Liver (tissue), 9 donors: ENCODE data around the gene AJAP1. TPM values are rescaled to one million over a fixed set of nuclear protein-coding genes. Genes with fewer than 3 reads are reported as not detected.

Experiments used
- DNase-seq: peaks from one replicate; pipeline ENCODE4 v3.0.0-alpha.2; 2017; ENCODE audit warnings: low spot score
- H3K27ac ChIP-seq, 2 donors: one replicate each; pipeline ENCODE4 v1.7.0; 2013; ENCODE audit warnings: inconsistent platforms in 2 of 2, low read length in 2 of 2, control low read depth in 1 of 2, low read depth in 1 of 2, mild to moderate bottlenecking in 1 of 2
- H3K27me3 ChIP-seq, 4 donors: one replicate each; pipeline versions ENCODE4 v1.6.1 to v1.7.0; 2013; ENCODE audit warnings: low read length in 3 of 4, inconsistent platforms in 1 of 4, mild to moderate bottlenecking in 1 of 4, moderate library complexity in 1 of 4; ENCODE audit not compliant: control insufficient read depth in 4 of 4, insufficient read depth in 4 of 4
- H3K36me3 ChIP-seq, 4 donors: one replicate each; pipeline versions ENCODE4 v1.6.1 to v1.7.0; 2013; ENCODE audit warnings: low read length in 3 of 4, mild to moderate bottlenecking in 3 of 4, low read depth in 1 of 4, moderate library complexity in 1 of 4; ENCODE audit not compliant: control insufficient read depth in 4 of 4, insufficient read depth in 3 of 4
- H3K4me1 ChIP-seq, 4 donors: one replicate each; pipeline versions ENCODE4 v1.6.1 to v1.7.0; 2013; ENCODE audit warnings: low read length in 3 of 4, mild to moderate bottlenecking in 3 of 4, moderate library complexity in 1 of 4; ENCODE audit not compliant: control insufficient read depth in 4 of 4, insufficient read depth in 4 of 4
- H3K4me3 ChIP-seq, 3 donors: one replicate each; pipeline versions ENCODE4 v1.6.1 to v1.7.0; 2013; ENCODE audit warnings: low read length in 3 of 3, control low read depth in 1 of 3, low read depth in 1 of 3, mild to moderate bottlenecking in 1 of 3
- H3K9ac ChIP-seq, 2 donors: one replicate each; pipeline ENCODE4 v1.7.0; 2013; ENCODE audit warnings: low read length in 2 of 2, mild to moderate bottlenecking in 2 of 2, moderate library complexity in 2 of 2, control low read depth in 1 of 2, low read depth in 1 of 2
- H3K9me3 ChIP-seq, 4 donors: one replicate each; pipeline versions ENCODE4 v1.6.1 to v1.7.0; 2013; ENCODE audit warnings: low read length in 3 of 4; ENCODE audit not compliant: control insufficient read depth in 4 of 4
- EGR1 ChIP-seq, 2 donors: IDR thresholded peaks; 2 replicates each; pipeline ENCODE4 v1.6.1; 2016 to 2018; ENCODE audit warnings: antibody characterized with exemption in 2 of 2, low read depth in 2 of 2
- FOXA1 ChIP-seq: IDR thresholded peaks from 2 replicates; pipeline ENCODE4 v1.6.1; 2016; ENCODE audit warnings: antibody characterized with exemption
- GABPA ChIP-seq, 2 donors: IDR thresholded peaks in 1 of 2; conservative IDR thresholded peaks in 1 of 2; 2 replicates each; pipeline ENCODE4 v1.6.1; 2016; ENCODE audit warnings: antibody characterized with exemption in 2 of 2, mild to moderate bottlenecking in 1 of 2, moderate library complexity in 1 of 2
- HNF4A ChIP-seq, 2 donors: conservative IDR thresholded peaks; 2 replicates each; pipeline ENCODE4 v1.6.1; 2016; ENCODE audit warnings: antibody characterized with exemption in 2 of 2, mild to moderate bottlenecking in 2 of 2
- HNF4G ChIP-seq: IDR thresholded peaks from 2 replicates; pipeline ENCODE4 v1.6.1; 2016; ENCODE audit warnings: antibody characterized with exemption
- NR2F2 ChIP-seq: IDR thresholded peaks from 2 replicates; pipeline ENCODE4 v1.6.1; 2016; ENCODE audit warnings: antibody characterized with exemption
- RAD21 ChIP-seq, 2 donors: IDR thresholded peaks; 2 replicates each; pipeline ENCODE4 v1.6.1; 2016; ENCODE audit warnings: antibody characterized with exemption in 2 of 2, mild to moderate bottlenecking in 2 of 2
- SP1 ChIP-seq: IDR thresholded peaks from 2 replicates; pipeline ENCODE4 v1.6.1; 2018; ENCODE audit warnings: antibody characterized with exemption, mild to moderate bottlenecking
- TAF1 ChIP-seq: conservative IDR thresholded peaks from 2 replicates; pipeline ENCODE4 v1.6.1; 2016; ENCODE audit warnings: antibody characterized with exemption, mild to moderate bottlenecking
- YY1 ChIP-seq: IDR thresholded peaks from 2 replicates; pipeline ENCODE4 v1.6.1; 2016; ENCODE audit warnings: antibody characterized with exemption, mild to moderate bottlenecking
- WGBS: extraction: QIAGEN DNeasy Blood & Tissue Kit; methylation state at CpG from one replicate; pipeline ENCODE4 v1.1.7; 2013; 5-methylcytosine and 5-hydroxymethylcytosine counted together
- polyA plus RNA-seq, 2 donors: library from polyadenylated mRNA; stranded (reverse) in 1 of 2; unstranded in 1 of 2; fragments of 200-250 nt in 1 of 2; fragments of >200 nt in 1 of 2; fragmentation: Nextera tagmentation in 1 of 2; extraction: Ambion mirVana in 1 of 2; gene quantifications; one replicate each; pipeline versions ENCODE4 v1.2.1 to v1.2.3, GENCODE V29; 2013 to 2015
- total RNA-seq, 2 donors: library from RNA; depleted of rRNA; stranded (reverse); fragments of >200 nt; gene quantifications; one replicate each; pipeline ENCODE4 v1.2.3, GENCODE V29; 2014
- TF ChIP-seq, protein P1 (sequence below): IDR thresholded peaks from 2 replicates; pipeline ENCODE4 v1.6.1; 2016; ENCODE audit warnings: antibody characterized with exemption, mild to moderate bottlenecking
- TF ChIP-seq, protein P2 (sequence below): IDR thresholded peaks from 2 replicates; pipeline ENCODE4 v1.6.1; 2016; ENCODE audit warnings: antibody characterized with exemption
- TF ChIP-seq, protein P3 (sequence below): fragments of 150-350 bp; IDR thresholded peaks from 2 replicates; pipeline ENCODE4 v1.5.1; 2017; ENCODE audit warnings: improper control_type of control experiment, low read depth, low read length; ENCODE audit not compliant: missing input control
- TF ChIP-seq, protein P4 (sequence below): IDR thresholded peaks from 2 replicates; pipeline ENCODE4 v1.6.1; 2016; ENCODE audit warnings: antibody characterized with exemption
- donor health status: healthy.
- donor health status: healthy.
- donor health status: healthy.
- donor health status: healthy.
- donor health status: healthy.

AJAP1 gene
- total and polyA plus RNA-seq, 4 donors: under 0.01 to 0.21 (median 0.08) TPM; not detected in 1

DNA sequence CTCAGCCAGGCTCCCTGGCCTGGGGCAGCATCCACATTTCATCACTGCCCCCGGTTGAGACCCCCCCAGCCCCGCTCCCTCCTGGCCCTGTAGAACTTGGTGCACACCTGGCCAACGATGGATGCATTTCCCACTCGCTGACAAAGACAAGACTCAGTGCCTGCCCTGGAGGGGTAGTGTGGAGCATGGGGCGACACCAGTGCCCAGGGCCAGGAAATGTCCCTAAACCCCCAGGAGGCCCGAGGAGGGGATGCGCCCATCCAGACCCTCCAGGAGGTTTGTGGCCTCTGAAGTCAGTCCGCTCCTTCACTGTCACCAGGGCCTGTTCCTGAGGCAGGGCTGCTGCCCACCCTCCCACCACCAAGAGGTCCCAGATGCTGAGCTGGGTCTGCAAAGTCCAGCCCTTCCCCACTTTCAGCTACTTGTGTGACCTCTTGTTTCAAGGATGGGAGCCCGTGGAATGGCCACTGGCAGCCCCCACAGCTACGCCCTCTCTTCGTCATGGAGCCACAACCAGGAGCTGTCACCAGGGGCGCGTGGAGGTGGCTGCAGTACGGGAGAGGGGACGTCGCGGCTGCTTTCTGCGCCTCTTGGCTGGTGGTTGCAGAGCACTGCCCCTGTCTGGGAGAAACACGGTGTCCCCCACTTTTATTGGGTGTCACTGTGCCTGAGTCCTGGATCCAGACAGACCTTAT lies 35.7 kb downstream of the AJAP1 start:
- WGBS: 92% methylated on average over 19 of the region's 19 CpGs

DNA sequence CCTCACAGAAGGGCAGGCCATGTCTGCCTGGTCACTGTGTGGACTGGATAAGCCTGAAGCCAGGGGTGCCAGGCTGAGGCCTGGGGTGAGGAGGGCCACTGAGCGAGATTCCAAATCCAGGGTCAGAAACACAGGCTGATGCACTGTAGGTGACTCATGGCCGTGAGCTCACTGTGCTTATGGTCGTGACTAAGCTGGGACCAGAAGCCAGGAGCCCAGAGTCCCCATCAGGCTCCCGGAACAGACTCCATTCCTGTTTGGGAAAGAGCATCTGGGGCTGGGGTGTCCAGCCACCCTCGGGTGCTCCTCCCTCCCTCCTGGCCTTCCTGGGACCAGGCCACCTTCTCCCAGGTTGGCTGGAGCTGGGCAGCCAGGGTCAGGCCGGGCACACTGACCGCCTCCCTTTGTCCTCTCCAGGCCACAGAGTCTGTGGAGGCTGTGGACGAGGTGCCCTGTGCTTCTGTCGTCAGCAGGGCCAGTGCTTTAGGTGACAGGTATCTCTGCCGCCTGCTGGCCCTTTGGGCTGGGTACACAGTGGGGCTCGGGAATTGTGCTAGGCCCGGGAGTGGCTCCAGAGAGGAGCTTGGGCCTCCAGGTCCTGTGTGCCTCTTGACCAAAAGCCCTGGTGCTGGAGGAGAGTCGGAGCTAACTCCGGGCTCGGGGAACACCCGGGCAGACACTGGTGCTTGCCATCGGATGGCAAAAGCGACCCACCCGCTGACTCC lies 36.7 kb downstream of the AJAP1 start:
- 90% methylated on average over 19 of the region's 19 CpGs for WGBS
- H3K4me3 ChIP-seq: no peak overlapping the region
- DNase-seq: no peak
- no peak for TF ChIP-seq FOXA1
- TF ChIP-seq TAF1: no peak
- no peak for TF ChIP-seq GABPA (IDR thresholded peaks at IDR 0.05 in 1 of 2, conservative IDR thresholded peaks at IDR 0.05 in 1 of 2)
- TF ChIP-seq SP1: no peak
- TF ChIP-seq, protein P1, sequence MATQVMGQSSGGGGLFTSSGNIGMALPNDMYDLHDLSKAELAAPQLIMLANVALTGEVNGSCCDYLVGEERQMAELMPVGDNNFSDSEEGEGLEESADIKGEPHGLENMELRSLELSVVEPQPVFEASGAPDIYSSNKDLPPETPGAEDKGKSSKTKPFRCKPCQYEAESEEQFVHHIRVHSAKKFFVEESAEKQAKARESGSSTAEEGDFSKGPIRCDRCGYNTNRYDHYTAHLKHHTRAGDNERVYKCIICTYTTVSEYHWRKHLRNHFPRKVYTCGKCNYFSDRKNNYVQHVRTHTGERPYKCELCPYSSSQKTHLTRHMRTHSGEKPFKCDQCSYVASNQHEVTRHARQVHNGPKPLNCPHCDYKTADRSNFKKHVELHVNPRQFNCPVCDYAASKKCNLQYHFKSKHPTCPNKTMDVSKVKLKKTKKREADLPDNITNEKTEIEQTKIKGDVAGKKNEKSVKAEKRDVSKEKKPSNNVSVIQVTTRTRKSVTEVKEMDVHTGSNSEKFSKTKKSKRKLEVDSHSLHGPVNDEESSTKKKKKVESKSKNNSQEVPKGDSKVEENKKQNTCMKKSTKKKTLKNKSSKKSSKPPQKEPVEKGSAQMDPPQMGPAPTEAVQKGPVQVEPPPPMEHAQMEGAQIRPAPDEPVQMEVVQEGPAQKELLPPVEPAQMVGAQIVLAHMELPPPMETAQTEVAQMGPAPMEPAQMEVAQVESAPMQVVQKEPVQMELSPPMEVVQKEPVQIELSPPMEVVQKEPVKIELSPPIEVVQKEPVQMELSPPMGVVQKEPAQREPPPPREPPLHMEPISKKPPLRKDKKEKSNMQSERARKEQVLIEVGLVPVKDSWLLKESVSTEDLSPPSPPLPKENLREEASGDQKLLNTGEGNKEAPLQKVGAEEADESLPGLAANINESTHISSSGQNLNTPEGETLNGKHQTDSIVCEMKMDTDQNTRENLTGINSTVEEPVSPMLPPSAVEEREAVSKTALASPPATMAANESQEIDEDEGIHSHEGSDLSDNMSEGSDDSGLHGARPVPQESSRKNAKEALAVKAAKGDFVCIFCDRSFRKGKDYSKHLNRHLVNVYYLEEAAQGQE: no peak
- TF ChIP-seq, protein P2, sequence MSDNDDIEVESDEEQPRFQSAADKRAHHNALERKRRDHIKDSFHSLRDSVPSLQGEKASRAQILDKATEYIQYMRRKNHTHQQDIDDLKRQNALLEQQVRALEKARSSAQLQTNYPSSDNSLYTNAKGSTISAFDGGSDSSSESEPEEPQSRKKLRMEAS: no peak
- TF ChIP-seq, protein P3, sequence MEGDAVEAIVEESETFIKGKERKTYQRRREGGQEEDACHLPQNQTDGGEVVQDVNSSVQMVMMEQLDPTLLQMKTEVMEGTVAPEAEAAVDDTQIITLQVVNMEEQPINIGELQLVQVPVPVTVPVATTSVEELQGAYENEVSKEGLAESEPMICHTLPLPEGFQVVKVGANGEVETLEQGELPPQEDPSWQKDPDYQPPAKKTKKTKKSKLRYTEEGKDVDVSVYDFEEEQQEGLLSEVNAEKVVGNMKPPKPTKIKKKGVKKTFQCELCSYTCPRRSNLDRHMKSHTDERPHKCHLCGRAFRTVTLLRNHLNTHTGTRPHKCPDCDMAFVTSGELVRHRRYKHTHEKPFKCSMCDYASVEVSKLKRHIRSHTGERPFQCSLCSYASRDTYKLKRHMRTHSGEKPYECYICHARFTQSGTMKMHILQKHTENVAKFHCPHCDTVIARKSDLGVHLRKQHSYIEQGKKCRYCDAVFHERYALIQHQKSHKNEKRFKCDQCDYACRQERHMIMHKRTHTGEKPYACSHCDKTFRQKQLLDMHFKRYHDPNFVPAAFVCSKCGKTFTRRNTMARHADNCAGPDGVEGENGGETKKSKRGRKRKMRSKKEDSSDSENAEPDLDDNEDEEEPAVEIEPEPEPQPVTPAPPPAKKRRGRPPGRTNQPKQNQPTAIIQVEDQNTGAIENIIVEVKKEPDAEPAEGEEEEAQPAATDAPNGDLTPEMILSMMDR: no peak
- TF ChIP-seq HNF4A (conservative IDR thresholded peaks at IDR 0.05): no peak
- TF ChIP-seq, protein P4, sequence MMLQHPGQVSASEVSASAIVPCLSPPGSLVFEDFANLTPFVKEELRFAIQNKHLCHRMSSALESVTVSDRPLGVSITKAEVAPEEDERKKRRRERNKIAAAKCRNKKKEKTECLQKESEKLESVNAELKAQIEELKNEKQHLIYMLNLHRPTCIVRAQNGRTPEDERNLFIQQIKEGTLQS: no peak
- no peak for TF ChIP-seq EGR1 (IDR thresholded peaks at IDR 0.05; ENCODE audit: low read depth in 2 of 2)
- no peak for TF ChIP-seq NR2F2
- H3K36me3 ChIP-seq: no peaks in the 10 kb centered on the region
- no peaks in the 10 kb centered on the region for H3K27me3 ChIP-seq
- H3K4me1 ChIP-seq: no peaks in the 10 kb centered on the region
- H3K9me3 ChIP-seq: no peaks in the 10 kb centered on the region
- H3K27ac ChIP-seq: no peak overlapping the region
- no peak overlapping the region for H3K9ac ChIP-seq

More for the DNA sequence above, 35.7 kb downstream of the AJAP1 start:
- no peak overlapping the region for H3K4me3 ChIP-seq
- no peaks in the 10 kb centered on the region for H3K4me1 ChIP-seq
- H3K9ac ChIP-seq: no peak overlapping the region
- H3K27me3 ChIP-seq: no peaks in the 10 kb centered on the region
- no peak overlapping the region for H3K27ac ChIP-seq
- H3K36me3 ChIP-seq: no peaks in the 10 kb centered on the region
- TF ChIP-seq HNF4G (no peak), TAF1 (no peak), YY1 (no peak), RAD21 (IDR thresholded peaks at IDR 0.05) (no peak)
- H3K9me3 ChIP-seq: no peaks in the 10 kb centered on the region
- no peak for DNase-seq
